ENCODE data around the gene FLAD1.

FLAD1 gene

GRCh38 chr1:154945962-154946850, 36.9 kb upstream of the FLAD1 start:
- H3K36me3 ChIP-seq (replicated peaks; ENCODE audit: low read depth, low read length) = no peaks in the 10 kb centered on the region
- peaks cover 42% of the 10 kb centered on the region for H3K4me1 ChIP-seq (ENCODE audit: low read length)
- no peak overlapping the region for H3K27ac ChIP-seq (ENCODE audit: low read length)
- no peak for TF ChIP-seq CTCF (IDR thresholded peaks at IDR 0.05; ENCODE audit: low read depth, low read length)
- no peak for TF ChIP-seq EZH2phosphoT487 (IDR thresholded peaks at IDR 0.05; ENCODE audit: low read depth)
- H3K79me2 ChIP-seq (ENCODE audit: low read length) = no peaks in the 10 kb centered on the region
- no peak overlapping the region for H3K4me3 ChIP-seq (ENCODE audit: low read length)
- no peak overlapping the region for H3K9ac ChIP-seq (ENCODE audit: low read length)
- H3K4me2 ChIP-seq (ENCODE audit: low read length) = no peak overlapping the region
- no peak overlapping the region for H2AFZ ChIP-seq (ENCODE audit: low read depth, low read length)
- H3K27me3 ChIP-seq (ENCODE audit: low read depth, low read length) = no peaks in the 10 kb centered on the region
- no peaks in the 10 kb centered on the region for H3K9me3 ChIP-seq (ENCODE audit: insufficient read depth, low read length)
- no peaks in the 10 kb centered on the region for H4K20me1 ChIP-seq (ENCODE audit: insufficient read depth, low read length)

GRCh38 chr1:154948079-154948478, 35.1 kb upstream of the FLAD1 start:
- Histone ChIP-seq H3K4me3 (ENCODE audit: low read length) (no peak overlapping the region), H3K9me3 (ENCODE audit: insufficient read depth, low read length) (no peaks in the 10 kb centered on the region), H3K79me2 (ENCODE audit: low read length) (no peaks in the 10 kb centered on the region), H3K36me3 (replicated peaks; ENCODE audit: low read depth, low read length) (no peaks in the 10 kb centered on the region), H4K20me1 (ENCODE audit: insufficient read depth, low read length) (no peaks in the 10 kb centered on the region), H3K27ac (ENCODE audit: low read length) (no peak overlapping the region), H2AFZ (ENCODE audit: low read depth, low read length) (no peak overlapping the region), H3K9ac (ENCODE audit: low read length) (no peak overlapping the region), H3K4me1 (ENCODE audit: low read length) (peaks cover 23% of the 10 kb centered on the region), H3K4me2 (ENCODE audit: low read length) (no peak overlapping the region), H3K27me3 (ENCODE audit: low read depth, low read length) (no peaks in the 10 kb centered on the region)
- TF ChIP-seq EZH2phosphoT487 (IDR thresholded peaks at IDR 0.05; ENCODE audit: low read depth) = no peak

GRCh38 chr1:154951901-154952657, 31.1 kb upstream of the FLAD1 start:
- peaks cover 16% of the 10 kb centered on the region for H3K4me1 ChIP-seq (ENCODE audit: low read length)
- no peak overlapping the region for H3K27ac ChIP-seq (ENCODE audit: low read length)
- no peaks in the 10 kb centered on the region for H4K20me1 ChIP-seq (ENCODE audit: insufficient read depth, low read length)
- no peak for TF ChIP-seq CTCF (IDR thresholded peaks at IDR 0.05; ENCODE audit: low read depth, low read length)
- no peak for TF ChIP-seq EZH2phosphoT487 (IDR thresholded peaks at IDR 0.05; ENCODE audit: low read depth)
- H3K4me2 ChIP-seq (ENCODE audit: low read length) = no peak overlapping the region
- no peak overlapping the region for H2AFZ ChIP-seq (ENCODE audit: low read depth, low read length)
- no peak overlapping the region for H3K4me3 ChIP-seq (ENCODE audit: low read length)
- H3K27me3 ChIP-seq (ENCODE audit: low read depth, low read length) = no peaks in the 10 kb centered on the region
- no peaks in the 10 kb centered on the region for H3K79me2 ChIP-seq (ENCODE audit: low read length)
- H3K36me3 ChIP-seq (replicated peaks; ENCODE audit: low read depth, low read length) = no peaks in the 10 kb centered on the region
- H3K9ac ChIP-seq (ENCODE audit: low read length) = no peak overlapping the region
- H3K9me3 ChIP-seq (ENCODE audit: insufficient read depth, low read length) = no peaks in the 10 kb centered on the region

GRCh38 chr1:154952664-154953063, 30.5 kb upstream of the FLAD1 start:
- Histone ChIP-seq H4K20me1 (ENCODE audit: insufficient read depth, low read length) (no peaks in the 10 kb centered on the region), H3K4me2 (ENCODE audit: low read length) (no peak overlapping the region), H3K27ac (ENCODE audit: low read length) (no peak overlapping the region), H3K4me1 (ENCODE audit: low read length) (peaks cover 20% of the 10 kb centered on the region), H3K79me2 (ENCODE audit: low read length) (no peaks in the 10 kb centered on the region), H2AFZ (ENCODE audit: low read depth, low read length) (no peak overlapping the region), H3K36me3 (replicated peaks; ENCODE audit: low read depth, low read length) (no peaks in the 10 kb centered on the region), H3K9ac (ENCODE audit: low read length) (no peak overlapping the region), H3K4me3 (ENCODE audit: low read length) (no peak overlapping the region), H3K27me3 (ENCODE audit: low read depth, low read length) (no peaks in the 10 kb centered on the region), H3K9me3 (ENCODE audit: insufficient read depth, low read length) (no peaks in the 10 kb centered on the region)
- TF ChIP-seq CTCF (IDR thresholded peaks at IDR 0.05; ENCODE audit: low read depth, low read length) (no peak), EZH2phosphoT487 (IDR thresholded peaks at IDR 0.05; ENCODE audit: low read depth) (no peak)
